NCI-H82 treated with DMSO at 0.1 percent for 48 hours (cell line): ENCODE data around the gene CCDC190.
"Not testable (repeated sequence)": the region's sequence is repeated elsewhere in the genome, so short reads cannot be mapped to it uniquely, and the experiment has no call there.

ENCODE experiments used
- DNase-seq: peaks from one replicate; lab custom pipeline; 2025; ENCODE audit not compliant: unreplicated experiment; lab: John Stamatoyannopoulos, UW

CCDC190 gene

GRCh38 chr1:162861101-162861500 lies at the start of gene CCDC190:
TSS of gene CCDC190 (minus strand) at chr1:162861175. CDS start at chr1:162859646, 1,529 bp downstream.
- DNase-seq, result no peak

- no peak for DNase-seq
These were observed 49.2 kb upstream of the CCDC190 start for GRCh38 chr1:162910161-162910560.

GRCh38 chr1:162908780-162909179 lies 47.8 kb upstream of the CCDC190 start:
- no peak for DNase-seq

- DNase-seq, result no peak
These were observed 47.3 kb upstream of the CCDC190 start for GRCh38 chr1:162908236-162908635.

GRCh38 chr1:162906485-162906884 lies 45.5 kb upstream of the CCDC190 start:
- peak; percentile 19 for DNase-seq

GRCh38 chr1:162905174-162906158 lies 44.5 kb upstream of the CCDC190 start:
- no peak for DNase-seq

- peak; percentile 41 for DNase-seq
These were observed 43.6 kb upstream of the CCDC190 start for GRCh38 chr1:162904579-162904978.

- DNase-seq, result no peak
These were observed 43.0 kb upstream of the CCDC190 start for GRCh38 chr1:162904023-162904422.

- DNase-seq, result peak; percentile 98
These were observed 42.3 kb upstream of the CCDC190 start for GRCh38 chr1:162903246-162903645.

GRCh38 chr1:162902416-162902815 lies 41.4 kb upstream of the CCDC190 start:
- peak; percentile 37 for DNase-seq

GRCh38 chr1:162901243-162901642 lies 40.3 kb upstream of the CCDC190 start:
- DNase-seq, result peak; percentile 54

GRCh38 chr1:162899422-162900146 lies 38.6 kb upstream of the CCDC190 start:
- DNase-seq, result no peak

GRCh38 chr1:162893612-162893908 lies 32.6 kb upstream of the CCDC190 start:
- no peak for DNase-seq

- DNase-seq, result no peak
These were observed 32.1 kb upstream of the CCDC190 start for GRCh38 chr1:162892906-162893611.

GRCh38 chr1:162889989-162890388 lies 29.0 kb upstream of the CCDC190 start:
- no peak for DNase-seq

GRCh38 chr1:162886705-162887104 lies 25.7 kb upstream of the CCDC190 start:
- DNase-seq, result no peak

- no peak for DNase-seq
These were observed 24.3 kb upstream of the CCDC190 start for GRCh38 chr1:162885265-162885664.

GRCh38 chr1:162884831-162885230 lies 23.9 kb upstream of the CCDC190 start:
- DNase-seq, result no peak

- peak; percentile 62 for DNase-seq
These were observed 21.3 kb upstream of the CCDC190 start for GRCh38 chr1:162882248-162882674.

GRCh38 chr1:162881590-162881989 lies 20.6 kb upstream of the CCDC190 start:
- no peak for DNase-seq

- not testable (repeated sequence) for DNase-seq
These were observed 19.6 kb upstream of the CCDC190 start for GRCh38 chr1:162880617-162881016.
